Measurements from ENCODE around the gene VIM.

VIM gene

DNA sequence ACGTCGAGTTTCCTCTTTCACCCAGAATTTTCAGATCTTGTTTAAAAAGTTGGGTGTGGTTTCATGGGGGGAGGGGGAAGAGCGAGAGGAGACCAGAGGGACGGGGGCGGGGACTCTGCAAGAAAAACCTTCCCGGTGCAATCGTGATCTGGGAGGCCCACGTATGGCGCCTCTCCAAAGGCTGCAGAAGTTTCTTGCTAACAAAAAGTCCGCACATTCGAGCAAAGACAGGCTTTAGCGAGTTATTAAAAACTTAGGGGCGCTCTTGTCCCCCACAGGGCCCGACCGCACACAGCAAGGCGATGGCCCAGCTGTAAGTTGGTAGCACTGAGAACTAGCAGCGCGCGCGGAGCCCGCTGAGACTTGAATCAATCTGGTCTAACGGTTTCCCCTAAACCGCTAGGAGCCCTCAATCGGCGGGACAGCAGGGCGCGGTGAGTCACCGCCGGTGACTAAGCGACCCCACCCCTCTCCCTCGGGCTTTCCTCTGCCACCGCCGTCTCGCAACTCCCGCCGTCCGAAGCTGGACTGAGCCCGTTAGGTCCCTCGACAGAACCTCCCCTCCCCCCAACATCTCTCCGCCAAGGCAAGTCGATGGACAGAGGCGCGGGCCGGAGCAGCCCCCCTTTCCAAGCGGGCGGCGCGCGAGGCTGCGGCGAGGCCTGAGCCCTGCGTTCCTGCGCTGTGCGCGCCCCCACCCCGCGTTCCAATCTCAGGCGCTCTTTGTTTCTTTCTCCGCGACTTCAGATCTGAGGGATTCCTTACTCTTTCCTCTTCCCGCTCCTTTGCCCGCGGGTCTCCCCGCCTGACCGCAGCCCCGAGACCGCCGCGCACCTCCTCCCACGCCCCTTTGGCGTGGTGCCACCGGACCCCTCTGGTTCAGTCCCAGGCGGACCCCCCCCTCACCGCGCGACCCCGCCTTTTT, at the start of gene VIM:
TSS of gene VIM (plus strand) at position 151 of the 925 bp plus-strand sequence. CDS start 1,182 bp downstream, outside the sequence.
- DNase-seq (ENCODE audit: low read depth): peak; percentile 94

DNA sequence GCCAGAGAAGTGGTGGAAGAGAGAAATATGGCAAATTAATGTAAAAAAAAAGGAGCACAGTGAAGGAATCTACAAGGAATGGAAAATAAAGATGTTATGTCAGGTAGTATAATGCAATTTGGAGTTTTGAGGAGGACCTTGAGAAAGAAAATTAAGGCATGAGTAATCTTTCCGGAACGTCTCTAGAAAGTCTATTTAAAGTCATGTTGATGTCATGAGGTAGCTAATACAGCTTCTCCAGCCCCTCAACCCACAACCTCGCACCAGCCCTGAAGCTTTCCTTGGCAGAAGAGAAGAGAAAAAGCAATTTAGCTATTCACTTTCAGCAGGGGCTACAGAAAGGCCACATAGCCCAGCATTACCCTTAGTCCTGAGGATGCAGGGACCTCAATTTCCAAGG, 49.0 kb upstream of the VIM start:
- DNase-seq (ENCODE audit: low read depth): no peak

DNA sequence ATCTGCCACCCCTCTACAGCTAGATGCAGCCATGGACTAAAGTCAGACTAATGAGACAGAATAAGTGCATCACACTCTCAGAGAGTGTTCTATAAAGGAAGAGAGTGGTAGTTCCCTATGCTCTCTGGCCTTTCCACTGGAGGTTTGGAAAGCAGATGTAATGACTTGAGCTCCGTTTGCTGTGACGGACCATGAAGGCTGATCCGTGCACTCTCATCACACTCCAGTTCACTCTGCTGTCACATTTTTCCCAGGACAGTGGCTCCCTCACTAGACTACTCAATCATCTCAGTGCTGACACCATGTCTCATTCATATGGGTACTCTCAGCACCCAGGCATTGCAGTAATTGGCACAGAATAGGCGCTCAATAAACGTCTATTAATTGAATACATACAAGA, 46.9 kb upstream of the VIM start:
- DNase-seq (ENCODE audit: low read depth): no peak

DNA sequence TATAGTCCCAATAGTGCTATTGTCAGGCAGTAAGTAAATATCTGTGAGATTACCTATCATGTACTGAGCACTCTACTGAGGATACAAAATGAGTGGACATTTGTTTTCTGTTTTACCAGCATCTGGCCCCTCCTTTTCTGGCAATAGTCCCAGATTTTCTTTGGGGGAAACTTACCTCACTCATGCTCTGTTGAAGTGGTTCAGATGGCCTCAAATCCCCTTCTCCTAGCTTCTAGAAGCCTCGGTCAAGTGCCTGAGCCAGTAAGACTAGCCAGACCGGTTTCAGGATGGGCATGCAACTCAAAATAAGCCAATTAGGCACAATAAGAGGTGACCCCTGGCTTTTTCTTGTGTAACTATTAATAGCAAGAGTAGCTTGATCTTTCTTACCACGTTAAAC, 46.3 kb upstream of the VIM start:
- DNase-seq (ENCODE audit: low read depth): no peak

DNA sequence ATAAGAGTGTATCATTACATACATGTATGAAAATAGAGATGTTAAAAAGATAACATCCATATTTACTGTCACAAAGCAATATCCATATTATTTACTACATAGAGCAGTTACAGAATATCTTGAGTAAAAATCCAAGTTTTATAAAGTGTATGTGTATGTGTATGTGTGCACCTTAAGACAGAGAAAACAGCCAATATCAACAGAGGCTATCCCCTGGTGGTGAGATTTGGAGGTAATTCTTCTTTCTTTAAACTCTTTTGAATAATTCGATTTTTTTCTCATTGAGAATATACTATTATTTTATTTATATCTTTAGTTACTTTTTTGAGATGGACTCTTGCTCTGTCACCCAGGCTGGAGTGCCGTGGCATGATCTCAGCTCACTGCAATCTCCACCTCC, 44.9 kb upstream of the VIM start:
- no peak for DNase-seq (ENCODE audit: low read depth)

DNA sequence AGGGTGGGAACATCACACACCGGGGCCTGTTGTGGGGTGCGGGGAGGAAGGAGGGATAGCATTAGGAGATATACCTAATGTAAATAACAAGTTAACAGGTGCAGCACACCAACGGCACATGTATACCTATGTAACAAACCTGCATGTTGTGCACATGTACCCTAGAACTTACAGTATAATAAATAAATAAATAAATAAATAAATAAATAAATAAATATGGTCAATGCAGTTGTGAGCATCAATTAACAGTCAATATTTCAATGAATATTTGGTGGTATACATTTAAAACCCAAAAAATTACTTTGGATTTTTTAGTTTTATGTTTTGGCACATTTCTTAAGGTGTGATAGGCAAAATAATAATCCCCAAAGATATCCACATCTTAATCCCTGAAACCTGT, 42.2 kb upstream of the VIM start:
- DNase-seq (ENCODE audit: low read depth): no peak

DNA sequence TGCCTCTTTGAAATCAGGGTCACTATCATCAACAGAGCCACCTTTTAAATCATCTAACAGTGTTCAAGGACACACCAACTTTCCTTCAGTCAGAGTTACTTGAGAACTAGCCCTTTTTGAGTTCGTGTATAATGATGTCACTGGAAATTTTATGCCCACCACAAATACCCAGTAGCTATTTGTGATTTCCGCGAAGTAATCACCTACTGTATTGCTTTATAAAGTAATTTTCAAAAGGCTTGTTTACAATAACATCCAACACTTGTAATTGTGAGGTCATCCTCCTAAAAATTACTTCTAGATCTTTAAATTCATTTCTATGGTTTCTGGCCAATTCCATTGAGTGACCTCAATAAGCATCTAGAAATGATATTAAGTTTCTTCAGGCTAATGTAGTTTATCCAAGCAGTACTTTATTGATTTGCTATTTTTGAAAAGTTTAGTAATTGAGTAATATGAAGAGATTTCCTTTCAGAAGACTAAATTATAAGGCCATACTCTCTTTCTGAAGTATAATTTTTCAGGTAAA, 39.3 kb upstream of the VIM start:
- no peak for DNase-seq (ENCODE audit: low read depth)

DNA sequence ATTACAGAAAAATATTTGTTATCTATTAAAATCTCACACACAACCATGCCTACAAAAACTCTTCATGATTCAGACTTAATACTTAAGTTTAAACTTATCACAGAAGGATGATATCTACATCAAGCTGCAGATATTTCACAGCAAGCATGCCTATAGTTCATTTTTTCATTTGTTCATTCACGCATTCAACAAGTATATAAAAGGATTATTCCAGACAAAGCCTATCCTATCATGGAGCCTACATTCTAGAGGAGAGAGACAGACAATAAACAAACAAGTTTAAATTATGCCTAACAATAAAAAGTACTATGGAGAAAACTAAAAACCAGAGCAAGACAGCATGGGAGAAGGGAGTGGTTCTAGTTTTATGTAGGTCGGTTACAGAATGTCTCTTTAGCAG, 37.4 kb upstream of the VIM start:
- no peak for DNase-seq (ENCODE audit: low read depth)

DNA sequence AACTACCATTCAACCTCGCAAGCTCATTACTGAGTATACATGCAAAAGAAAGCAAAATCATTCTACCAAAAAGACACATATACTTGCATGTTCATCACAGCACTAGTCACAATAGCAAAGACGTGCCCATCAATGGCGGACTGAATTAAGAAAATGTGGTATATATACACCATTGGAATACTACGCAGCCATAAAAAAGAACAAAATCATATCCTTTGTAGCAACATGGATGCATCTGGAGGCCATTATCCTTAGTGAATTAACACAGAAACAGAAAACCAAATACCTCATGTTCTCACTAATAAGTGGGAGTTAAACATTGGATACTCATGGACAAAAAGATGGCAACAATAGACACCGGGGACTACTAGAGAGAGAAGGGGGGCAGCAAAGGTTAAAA, 33.0 kb upstream of the VIM start:
- DNase-seq (ENCODE audit: low read depth): no peak

DNA sequence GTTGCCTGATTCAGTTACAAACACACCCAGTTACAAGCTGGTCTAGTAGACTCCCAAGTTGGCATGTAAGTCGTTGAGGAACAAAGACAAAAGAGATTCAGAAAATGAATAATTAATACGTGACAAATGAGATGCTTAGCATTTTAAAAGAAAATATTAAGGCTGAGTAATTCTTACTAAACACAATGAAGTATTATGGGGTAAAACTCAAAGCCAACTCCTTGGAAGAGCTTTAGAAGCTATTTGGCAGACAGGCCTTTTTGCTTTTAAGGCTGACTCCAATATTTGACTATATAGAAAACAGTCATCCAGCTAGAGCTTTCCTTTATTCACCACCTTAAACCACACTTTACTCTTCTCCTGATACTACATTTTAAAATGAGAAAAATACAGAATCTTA, 32.0 kb upstream of the VIM start:
- DNase-seq (ENCODE audit: low read depth): no peak

DNA sequence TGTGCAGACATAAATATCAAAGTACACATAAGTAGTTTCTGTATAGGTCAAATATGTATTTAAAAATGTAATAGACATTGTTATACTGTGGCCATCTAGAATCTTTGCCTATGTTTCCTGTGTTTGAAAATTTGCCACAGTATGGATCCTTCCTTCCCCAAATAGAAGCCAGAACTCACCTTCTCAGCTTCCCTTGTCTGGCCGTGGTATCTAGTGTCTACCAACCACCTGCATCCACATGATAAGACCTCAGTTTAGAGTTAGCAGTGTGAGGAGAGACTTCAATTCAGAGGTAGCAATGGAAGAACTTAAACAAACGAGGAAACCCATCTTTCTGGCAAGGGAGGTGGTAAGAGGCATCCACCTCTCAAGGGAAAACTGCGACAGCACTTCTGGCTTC, 31.5 kb upstream of the VIM start:
- DNase-seq (ENCODE audit: low read depth): no peak

DNA sequence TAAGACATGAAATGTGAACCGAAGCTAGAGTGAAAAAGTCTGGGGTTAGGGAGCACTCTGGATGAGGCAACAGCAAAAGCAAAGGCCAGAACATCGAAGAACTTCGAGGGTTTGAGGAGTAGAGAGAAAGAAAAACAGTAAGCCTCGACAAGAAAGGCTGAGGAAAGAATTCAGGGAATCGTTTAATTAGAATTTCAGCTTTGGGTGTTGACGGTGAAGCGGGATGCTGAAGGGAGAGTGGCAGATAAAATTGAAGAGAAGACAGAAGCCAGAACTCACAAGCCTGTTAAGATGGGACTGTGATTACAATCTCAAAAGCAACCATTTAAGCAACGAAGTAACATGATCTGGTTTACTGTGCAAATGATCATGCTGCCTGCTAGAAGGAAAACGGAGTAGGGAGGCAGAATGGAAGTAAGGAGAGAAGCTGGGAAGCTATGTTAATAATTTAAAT, 28.7 kb upstream of the VIM start:
- DNase-seq (ENCODE audit: low read depth): no peak

DNA sequence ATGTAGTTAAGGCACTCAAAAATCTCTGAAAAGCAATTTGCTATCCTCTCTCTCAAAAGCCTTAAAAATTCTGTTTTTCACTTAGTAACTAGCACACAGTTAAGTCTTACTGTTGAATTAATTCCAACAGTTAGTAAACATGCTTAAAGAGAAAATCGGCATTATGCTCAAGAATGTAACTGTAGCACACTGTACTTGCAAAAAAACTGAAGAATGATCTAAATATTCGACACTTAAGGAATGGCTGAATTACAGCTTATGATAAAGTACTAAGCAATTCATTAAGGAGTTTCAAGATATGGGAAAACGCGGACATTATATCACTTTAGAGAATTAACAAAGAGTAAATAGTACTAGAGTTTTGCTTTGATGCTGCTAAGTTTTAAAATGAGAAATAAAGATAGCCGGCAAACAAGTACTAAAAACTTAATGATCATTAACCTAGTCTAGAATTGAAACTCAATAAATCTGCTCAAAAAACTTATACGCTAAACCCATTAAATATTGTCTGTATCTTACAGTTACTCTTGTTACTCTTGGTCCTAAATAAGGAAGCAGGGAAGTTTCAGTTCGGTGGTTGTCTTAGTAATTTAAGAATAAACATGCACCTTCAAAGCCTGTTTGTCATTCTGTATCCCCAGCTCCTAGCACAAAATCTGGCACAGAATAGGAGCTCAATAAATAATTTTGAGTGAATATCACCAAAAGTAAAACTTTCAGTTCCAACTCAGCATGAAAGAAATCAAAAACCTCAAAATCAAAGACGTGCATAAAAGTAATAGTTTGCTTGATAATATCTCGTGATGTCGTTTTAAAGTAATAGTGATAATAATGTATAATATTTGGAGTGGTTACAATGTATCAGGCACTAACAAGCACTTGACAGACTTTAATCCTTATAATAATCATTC, 27.8 kb upstream of the VIM start:
- DNase-seq (ENCODE audit: low read depth): no peak

DNA sequence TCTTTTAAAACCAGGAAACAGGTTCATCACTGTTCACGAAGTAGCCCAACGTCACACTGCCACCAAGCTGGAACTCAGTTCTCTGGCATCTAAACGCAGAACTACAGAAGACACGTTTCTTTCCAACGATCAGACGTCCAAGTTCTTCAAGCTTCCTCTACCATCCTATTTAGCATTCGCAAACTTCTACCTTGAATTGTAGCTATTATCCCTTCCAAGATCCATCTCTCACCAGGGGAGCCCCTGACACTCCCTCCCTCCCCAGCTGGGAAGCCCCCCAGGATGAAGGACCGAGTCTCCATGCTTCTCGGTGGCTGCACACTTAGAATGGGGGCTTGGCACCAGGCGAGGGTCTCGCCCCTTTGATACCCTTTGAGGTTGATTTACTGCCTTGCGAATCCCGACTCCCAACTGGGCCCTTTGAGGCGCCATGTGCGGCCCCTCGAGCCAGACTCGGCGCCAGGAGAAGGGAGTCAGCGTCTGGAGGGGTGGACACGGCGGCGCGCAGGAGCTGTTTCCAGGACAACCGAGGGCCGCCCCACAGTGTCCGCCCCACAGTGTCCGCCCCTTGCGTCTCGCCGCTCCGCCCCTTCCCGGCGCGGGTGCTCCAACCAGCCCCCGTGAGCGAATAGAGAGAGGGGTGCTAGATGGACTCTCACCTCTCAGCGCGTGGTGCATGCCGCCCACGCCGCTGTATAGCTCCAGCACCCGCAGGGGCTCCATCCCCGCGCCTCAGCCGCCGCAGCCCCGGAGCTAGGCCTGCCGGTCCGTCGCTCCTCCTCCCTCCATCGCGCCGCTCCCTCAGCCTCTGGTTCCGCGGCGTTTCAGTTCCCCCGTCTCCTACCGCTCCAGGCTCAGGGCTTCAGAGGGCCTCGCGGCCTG, 26.9 kb upstream of the VIM start, which contains the start of gene TRDMT1:
TSS of gene TRDMT1 (minus strand) at position 761 of the 882 bp plus-strand sequence. CDS start at position 723, 38 bp downstream.
- DNase-seq (ENCODE audit: low read depth): peak; percentile 88

DNA sequence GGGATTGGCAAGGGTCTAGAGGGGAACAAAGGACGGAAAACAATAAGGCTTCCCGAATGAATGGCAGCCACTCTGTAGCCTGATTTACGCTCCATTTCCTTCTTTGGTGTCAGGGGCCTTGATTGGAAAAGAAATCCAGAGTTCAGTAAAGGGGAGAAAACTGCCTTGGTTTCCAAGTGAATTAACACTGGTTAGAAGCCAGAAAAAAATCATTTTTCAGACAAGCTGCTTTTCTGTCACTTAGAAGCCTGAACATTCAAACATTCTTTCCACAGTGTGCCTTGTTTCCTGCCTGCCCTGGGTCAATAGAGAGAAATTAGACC, 26.3 kb upstream of the VIM start:
- DNase-seq (ENCODE audit: low read depth): no peak

DNA sequence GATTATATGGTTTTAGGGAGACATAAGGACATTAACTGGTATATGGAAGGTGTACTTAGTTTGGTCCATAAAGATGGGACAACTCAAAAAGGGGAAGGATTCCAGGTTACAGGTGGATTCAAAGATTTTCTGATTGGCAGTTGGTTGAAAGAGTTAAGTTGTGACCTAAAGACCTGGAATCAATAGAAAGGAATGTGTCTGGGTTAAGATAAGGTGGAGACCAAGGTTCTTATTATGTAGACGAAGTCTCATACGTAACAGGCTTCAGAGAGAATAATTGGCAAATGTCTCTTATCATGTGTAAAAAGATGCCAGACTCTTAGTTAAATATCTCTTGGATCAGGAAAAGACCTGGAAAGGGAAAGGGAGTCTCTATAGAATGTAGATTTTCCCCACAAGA, 25.5 kb upstream of the VIM start:
- no peak for DNase-seq (ENCODE audit: low read depth)

DNA sequence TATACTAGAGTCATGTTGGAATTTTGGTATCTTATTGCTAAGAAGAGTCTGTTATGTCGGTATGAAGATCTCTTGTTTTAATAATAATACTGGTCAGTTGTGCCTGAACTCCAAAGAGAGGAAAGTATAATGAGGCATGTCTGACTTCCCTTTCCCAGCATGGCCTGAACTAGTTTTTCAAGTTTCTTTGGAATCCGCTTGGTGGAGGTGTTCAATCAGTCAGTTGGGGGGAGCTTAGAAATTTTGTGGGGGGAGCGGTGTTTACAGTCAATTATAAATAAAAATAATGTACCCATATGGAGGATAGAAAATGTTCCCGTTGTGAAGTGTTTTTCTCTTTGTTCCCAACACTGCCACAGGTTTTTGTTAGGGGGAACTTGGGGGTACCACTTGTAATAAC, 25.0 kb upstream of the VIM start:
- DNase-seq (ENCODE audit: low read depth): no peak

DNA sequence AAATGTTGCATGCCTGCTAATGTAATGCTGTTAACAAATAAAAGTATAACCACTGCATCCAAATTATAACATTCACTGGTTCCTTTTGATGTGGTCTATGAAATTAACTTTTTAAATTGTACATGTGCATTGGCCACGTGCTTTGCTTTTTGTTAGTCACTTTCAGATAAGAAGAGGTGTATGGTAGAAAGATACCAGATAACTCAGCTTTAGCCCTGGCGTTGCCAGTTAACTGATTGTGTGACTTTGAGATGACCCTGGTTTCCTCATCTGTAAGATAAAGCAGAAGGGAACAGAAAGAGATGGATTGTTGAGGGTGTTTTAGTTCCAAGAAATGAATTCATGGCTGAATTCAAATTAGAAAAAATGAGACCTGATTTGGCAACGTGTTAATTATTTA, 24.6 kb upstream of the VIM start:
- DNase-seq (ENCODE audit: low read depth): no peak

DNA sequence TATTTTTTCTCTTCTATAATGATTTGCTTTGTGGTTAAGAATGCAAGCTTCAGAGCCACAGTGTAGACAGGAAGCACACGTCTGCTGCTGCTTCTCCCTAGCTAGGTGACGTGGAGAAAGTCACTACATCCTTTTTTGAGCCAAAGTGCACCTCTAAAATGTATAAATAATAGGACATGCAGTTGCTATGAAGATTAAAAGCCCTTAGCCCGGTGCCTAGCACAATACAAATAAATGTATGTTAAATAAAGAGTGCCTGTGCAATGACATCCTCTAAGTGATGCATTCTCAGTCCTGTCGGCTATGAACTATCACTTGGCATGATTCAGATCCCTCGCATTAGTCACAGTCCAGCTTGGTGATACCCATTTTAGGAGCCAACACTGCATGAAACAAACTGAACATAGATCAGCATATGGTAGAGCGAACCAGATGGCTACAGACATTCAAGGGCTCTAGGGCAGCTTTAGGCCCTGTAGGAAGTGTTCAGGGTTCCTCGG, 21.8 kb upstream of the VIM start:
- peak; percentile 73 for DNase-seq (ENCODE audit: low read depth)

DNA sequence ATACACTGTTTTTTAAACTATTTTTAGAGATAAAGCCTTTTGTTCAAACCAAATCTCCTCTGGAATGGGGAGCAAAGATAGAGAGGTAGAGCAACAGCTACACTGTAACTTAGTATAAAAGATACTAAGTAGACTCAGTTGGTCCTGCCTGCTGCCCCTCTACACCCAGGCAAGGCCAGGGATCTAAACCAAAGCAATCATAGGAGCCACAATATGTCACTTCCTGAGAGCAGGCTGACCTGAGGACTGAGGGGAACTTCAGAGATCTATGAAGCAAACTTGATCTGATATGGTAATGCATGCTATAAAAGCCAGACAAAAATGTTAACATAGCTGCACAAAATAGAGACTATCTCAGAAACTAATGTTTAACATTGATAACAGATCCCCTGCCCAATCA, 19.6 kb upstream of the VIM start:
- no peak for DNase-seq (ENCODE audit: low read depth)

DNA sequence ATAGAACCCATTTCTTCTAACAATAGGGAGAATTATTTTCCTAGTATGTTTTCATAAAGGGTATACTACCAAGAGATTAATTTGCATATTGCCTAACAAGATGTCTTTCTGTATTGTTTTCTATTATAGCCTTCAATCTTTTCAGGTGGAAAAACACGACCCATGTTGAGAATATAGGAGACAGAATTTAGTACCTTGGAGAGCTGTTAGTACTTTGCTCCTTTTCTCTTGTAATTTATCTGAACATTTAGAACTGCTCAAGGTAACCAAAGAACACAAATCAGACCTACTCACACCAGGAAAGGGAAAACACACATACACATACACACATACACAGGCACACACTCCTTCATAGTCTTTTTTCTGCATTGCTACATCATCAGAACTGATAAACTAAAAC, 18.7 kb upstream of the VIM start:
- DNase-seq (ENCODE audit: low read depth): no peak

DNA sequence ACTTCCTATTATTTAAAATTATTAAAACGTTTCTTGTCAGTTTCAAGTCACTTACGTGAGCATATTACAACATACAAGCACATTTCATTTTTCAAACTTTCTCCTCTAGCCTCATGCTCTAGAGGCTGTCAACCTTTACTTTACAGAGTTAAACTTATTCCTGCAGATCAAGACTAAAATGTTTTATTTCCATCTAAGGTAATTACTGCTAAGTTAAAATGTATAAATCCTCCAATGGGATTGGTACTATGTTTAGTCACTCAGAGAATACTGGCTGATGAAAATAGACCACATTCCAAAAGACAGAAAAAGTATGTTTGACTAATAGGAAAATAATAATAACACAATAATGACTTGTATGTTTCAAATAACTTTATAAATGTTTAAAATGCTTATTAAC, 18.2 kb upstream of the VIM start:
- no peak for DNase-seq (ENCODE audit: low read depth)

All from stromal cell of bone marrow (primary cell).